C4-2B (cell line): ENCODE measurements around the gene MAD2L1.
"Not testable (repeated sequence)": the region's sequence is repeated elsewhere in the genome, so short reads cannot be mapped to it uniquely, and the experiment has no call there.

Experiments used
- H3K27ac ChIP-seq: fragments of 450-650 bp; 2 replicates; pipeline ENCODE4 v1.5.1; 2017
- ZFX ChIP-seq: fragments of 450-650 bp; IDR thresholded peaks from 2 replicates; pipeline ENCODE4 v1.6.1; 2017
- TF ChIP-seq, protein P1 (sequence below): fragments of 450-650 bp; conservative IDR thresholded peaks from 2 replicates; pipeline ENCODE4 v1.5.1; 2017; ENCODE audit warnings: mild to moderate bottlenecking

MAD2L1 gene

DNA sequence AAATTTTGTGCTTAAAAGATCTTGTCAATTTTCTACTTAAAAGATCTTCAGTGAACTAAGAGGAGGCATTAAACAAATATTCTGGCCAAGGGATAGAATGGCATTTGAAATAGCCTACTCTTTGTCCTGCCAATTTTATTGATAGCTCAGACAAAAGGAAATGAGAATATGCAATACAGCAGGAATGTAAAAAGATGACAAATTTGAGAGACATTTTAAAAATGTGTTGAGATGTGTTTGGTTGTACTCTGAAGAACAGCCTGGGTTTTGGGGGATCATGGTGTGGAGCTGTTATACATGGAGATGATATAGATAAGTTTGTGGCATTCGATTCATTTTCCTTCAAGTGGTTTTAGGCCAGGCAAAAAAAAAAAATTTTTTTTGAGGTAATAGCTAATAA is 11.6 kb upstream of the MAD2L1 start:
- no peak overlapping the region for H3K27ac ChIP-seq
- TF ChIP-seq, protein P1, sequence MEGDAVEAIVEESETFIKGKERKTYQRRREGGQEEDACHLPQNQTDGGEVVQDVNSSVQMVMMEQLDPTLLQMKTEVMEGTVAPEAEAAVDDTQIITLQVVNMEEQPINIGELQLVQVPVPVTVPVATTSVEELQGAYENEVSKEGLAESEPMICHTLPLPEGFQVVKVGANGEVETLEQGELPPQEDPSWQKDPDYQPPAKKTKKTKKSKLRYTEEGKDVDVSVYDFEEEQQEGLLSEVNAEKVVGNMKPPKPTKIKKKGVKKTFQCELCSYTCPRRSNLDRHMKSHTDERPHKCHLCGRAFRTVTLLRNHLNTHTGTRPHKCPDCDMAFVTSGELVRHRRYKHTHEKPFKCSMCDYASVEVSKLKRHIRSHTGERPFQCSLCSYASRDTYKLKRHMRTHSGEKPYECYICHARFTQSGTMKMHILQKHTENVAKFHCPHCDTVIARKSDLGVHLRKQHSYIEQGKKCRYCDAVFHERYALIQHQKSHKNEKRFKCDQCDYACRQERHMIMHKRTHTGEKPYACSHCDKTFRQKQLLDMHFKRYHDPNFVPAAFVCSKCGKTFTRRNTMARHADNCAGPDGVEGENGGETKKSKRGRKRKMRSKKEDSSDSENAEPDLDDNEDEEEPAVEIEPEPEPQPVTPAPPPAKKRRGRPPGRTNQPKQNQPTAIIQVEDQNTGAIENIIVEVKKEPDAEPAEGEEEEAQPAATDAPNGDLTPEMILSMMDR: no peak
- no peak for TF ChIP-seq ZFX

DNA sequence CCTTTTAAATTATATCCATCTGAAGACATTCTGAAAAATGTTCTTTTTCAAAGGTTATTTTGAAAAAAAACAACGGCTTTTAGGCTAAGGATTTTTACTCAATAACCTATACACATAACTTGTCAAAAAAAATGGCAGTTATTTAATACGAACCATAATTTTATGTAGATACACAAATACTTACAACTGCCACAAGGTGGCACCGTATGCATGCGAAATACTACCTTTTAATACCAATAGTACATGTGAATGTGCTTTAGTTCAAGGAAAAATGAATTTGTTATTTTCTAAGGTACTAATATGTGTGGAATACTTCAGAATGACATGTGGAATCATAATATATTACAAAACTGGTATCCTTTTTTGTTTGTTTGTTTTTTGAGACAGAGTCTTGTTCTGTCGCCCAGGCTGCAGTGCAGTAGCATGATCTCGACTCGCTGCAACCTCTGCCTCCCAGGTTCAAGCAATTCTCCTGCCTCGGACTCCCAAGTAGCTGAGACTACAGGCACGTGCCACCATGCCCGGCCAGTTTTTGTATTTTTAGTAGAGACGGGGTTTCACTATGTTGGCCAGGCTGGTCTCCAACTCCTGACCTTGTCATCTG is 4.6 kb upstream of the MAD2L1 start:
- TF ChIP-seq ZFX: no peak
- TF ChIP-seq, protein P1: peak; percentile 74
- H3K27ac ChIP-seq: no peak overlapping the region

DNA sequence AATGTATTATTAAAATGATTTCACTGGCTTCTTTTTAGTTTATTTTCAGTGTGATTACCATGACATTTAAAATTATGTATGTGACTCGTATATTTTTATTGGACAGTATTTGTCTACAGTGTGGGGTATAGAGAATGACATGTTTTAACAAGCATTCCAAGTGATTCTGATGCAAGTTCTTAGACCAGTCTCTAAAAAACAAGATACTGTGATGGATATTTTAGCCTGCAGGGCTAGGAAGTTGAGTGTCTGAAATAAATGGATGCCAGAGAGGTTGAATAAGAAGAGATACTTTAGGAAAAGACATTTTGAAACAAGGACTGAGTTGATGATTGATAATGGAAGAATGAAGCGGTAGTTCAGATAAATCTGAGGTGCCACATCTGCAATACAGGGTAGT is 3.5 kb upstream of the MAD2L1 start:
- no peak overlapping the region for H3K27ac ChIP-seq
- TF ChIP-seq, protein P1: no peak
- no peak for TF ChIP-seq ZFX

GRCh38 chr4:120065974-120066516 is 603 bp downstream of the MAD2L1 start:
- TF ChIP-seq, protein P1: no peak
- TF ChIP-seq ZFX: no peak; the same call in 1 of the 2 replicates

GRCh38 chr4:120064887-120065286 is 1.8 kb downstream of the MAD2L1 start:
- no peak overlapping the region for H3K27ac ChIP-seq
- TF ChIP-seq ZFX: no peak
- TF ChIP-seq, protein P1: no peak

More at GRCh38 chr4:120065974-120066516, 603 bp downstream of the MAD2L1 start:
- H3K27ac ChIP-seq: peak overlapping the region; percentile 89

- not testable (repeated sequence) for H3K27ac ChIP-seq
Observed at GRCh38 chr4:120063711-120064110, 2.9 kb downstream of the MAD2L1 start.

- no peak overlapping the region for H3K27ac ChIP-seq
- no peak for TF ChIP-seq ZFX
- TF ChIP-seq, protein P1: no peak
Observed at GRCh38 chr4:120062663-120063195, 3.9 kb downstream of the MAD2L1 start.

- H3K27ac ChIP-seq: no peak overlapping the region
- no peak for TF ChIP-seq ZFX
- TF ChIP-seq, protein P1: no peak
Observed at GRCh38 chr4:120059036-120059435, 7.6 kb downstream of the MAD2L1 start.
